HG03045 (cell line): ENCODE data around the gene PRKAR2A.
A peak's percentile ranks its signal among the peaks of the same experiment; 100 is the strongest.
"Not testable (repeated sequence)": the region's sequence is repeated elsewhere in the genome, so short reads cannot be mapped to it uniquely, and the experiment has no call there.

Experiments
- ATAC-seq: cut with Tn5 transposase; IDR thresholded peaks from one replicate; pipeline ENCODE4 v1.9.1; 2021; ENCODE audit warnings: mild to moderate bottlenecking, moderate library complexity; ENCODE audit not compliant: unreplicated experiment

Gene PRKAR2A

DNA sequence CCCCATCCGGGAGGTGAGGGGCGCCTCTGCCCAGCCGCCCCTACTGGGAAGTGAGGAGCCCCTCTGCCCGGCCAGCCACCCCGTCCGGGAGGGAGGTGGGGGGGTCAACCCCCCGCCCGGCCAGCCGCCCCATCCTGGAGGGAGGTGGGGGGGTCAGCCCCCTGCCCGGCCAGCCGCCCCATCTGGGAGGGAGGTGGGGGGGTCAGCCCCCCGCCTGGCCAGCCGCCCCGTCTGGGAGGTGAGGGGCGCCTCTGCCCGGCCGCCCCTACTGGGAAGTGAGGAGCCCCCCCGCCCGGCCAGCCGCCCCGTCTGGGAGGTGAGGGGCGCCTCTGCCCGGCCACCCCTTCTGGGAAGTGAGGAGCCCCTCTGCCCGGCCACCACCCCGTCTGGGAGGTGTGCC is 113.1 kb downstream of the PRKAR2A start:
- not testable (repeated sequence) for ATAC-seq

- ATAC-seq = not testable (repeated sequence)
Measured at GRCh38 chr3:48733752-48734518, 113.7 kb downstream of the PRKAR2A start.

GRCh38 chr3:48727511-48727910 is 120.2 kb downstream of the PRKAR2A start:
- ATAC-seq = no peak

GRCh38 chr3:48725185-48725855 is 122.4 kb downstream of the PRKAR2A start:
- not testable (repeated sequence) for ATAC-seq

- ATAC-seq = no peak
Measured at GRCh38 chr3:48723725-48724124, 123.9 kb downstream of the PRKAR2A start.

- ATAC-seq = not testable (repeated sequence)
Measured at GRCh38 chr3:48723293-48723692, 124.4 kb downstream of the PRKAR2A start.

GRCh38 chr3:48716982-48717746 is 130.5 kb downstream of the PRKAR2A start, which contains the start of gene IP6K2:
TSS of gene IP6K2 (minus strand) at chr3:48717221. CDS start at chr3:48695291, 21,930 bp downstream.
- ATAC-seq = peak; percentile 97

DNA sequence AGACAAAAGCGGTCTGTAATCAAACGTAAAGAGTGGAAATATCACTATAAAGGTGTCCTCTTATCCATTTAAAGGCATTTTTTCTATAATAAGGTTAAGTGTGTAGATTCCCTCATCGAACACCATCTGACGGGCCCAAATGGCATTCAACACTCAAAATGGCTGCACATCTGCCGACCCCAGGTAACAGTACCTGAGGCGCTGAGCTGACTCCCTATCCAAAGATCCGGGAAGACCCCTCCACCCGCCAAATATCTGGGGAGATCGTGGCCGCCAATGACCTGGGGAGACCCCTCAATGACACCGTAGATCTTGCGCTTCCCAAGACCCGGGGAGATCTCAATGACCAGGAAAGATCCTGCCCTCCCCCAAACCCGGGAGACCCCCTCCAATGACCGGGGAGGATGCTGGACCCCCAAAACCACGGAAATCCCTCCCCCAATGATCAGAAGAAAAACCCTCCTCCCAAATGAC is 131.1 kb downstream of the PRKAR2A start:
- no peak for ATAC-seq

GRCh38 chr3:48715174-48715800 is 132.4 kb downstream of the PRKAR2A start:
- ATAC-seq = no peak

GRCh38 chr3:48711727-48712126 is 135.9 kb downstream of the PRKAR2A start:
- no peak for ATAC-seq

GRCh38 chr3:48709051-48709461 is 138.6 kb downstream of the PRKAR2A start:
- ATAC-seq = no peak

DNA sequence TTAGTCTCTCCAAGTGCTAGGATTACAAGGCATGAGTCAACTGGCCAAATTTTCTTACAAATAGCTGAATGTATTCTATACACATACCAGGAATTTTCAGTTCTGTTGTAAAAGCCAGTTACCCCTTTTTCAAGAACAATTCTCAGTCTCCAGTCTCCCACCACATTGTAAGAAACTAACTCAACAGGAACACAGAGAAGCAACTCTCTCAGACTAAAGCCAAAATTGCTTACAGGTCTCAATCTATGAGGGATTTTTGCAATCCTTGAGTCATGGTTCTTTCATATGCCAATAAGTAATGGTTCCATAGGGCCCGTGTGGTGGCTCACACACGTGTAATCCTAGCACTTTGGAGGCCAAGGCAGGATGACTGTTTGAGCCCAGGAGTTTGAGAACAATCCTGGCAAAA is 139.2 kb downstream of the PRKAR2A start:
- no peak for ATAC-seq

- no peak for ATAC-seq
Measured at GRCh38 chr3:48707157-48707556, 140.5 kb downstream of the PRKAR2A start.

GRCh38 chr3:48702320-48702920 is 145.3 kb downstream of the PRKAR2A start:
- ATAC-seq = no peak

- ATAC-seq = no peak
Measured at GRCh38 chr3:48700731-48701405, 146.8 kb downstream of the PRKAR2A start.

- ATAC-seq = no peak
Measured at GRCh38 chr3:48698891-48699290, 148.8 kb downstream of the PRKAR2A start.

DNA sequence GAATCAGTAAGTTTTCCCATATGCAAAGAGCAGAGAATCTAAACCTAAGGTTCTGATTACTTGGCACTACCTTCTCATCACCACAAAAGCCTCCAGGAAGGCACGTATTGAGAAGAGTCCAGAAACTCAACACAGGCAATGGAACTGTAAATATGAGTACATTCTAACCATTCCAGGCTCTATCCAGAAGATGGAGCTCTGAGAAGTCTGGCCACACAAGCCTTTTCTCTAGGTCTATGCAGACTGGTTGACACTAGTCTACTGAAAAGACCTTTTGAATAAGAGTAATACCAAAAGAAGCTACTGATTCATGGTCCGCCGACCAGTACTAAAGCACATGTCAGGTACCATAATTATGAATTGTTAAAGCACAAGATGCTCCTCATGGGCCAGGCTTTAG is 149.7 kb downstream of the PRKAR2A start:
- ATAC-seq = no peak

DNA sequence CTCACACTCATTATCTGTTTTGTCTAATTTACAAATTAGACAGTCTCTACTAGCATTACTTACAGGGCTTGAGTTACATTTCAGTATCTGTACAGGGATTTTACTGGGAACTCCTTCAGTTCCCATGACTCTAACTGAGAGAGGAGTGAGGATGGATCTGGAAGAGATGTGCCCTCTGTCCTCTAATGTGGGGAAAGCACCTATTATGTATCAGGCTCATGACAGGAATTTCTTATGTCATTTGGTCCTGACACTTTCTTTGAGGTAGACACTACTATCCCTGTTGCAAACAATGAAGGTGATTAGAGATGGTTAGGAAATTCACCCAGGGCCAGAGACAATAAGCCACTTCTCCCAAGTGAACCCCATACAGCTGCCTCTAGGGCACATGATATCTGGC is 151.1 kb downstream of the PRKAR2A start:
- no peak for ATAC-seq
